ENCODE results near the gene RAB11FIP4. TPM values are rescaled to one million over a fixed set of nuclear protein-coding genes. Genes with fewer than 3 reads are reported as not detected.
"Not testable (repeated sequence)": the region's sequence is repeated elsewhere in the genome, so short reads cannot be mapped to it uniquely, and the experiment has no call there.

Gene RAB11FIP4
- total RNA-seq, 1 donor from 2014 or later = 32.4 TPM

GRCh38 chr17:31434727-31435050 is 43.2 kb downstream of the RAB11FIP4 start:
- H3K27me3 Mint-ChIP-seq = peaks cover 15% of the 10 kb centered on the region
- no peaks in the 10 kb centered on the region for H3K36me3 Mint-ChIP-seq
- H3K4me3 Mint-ChIP-seq = no peak overlapping the region
- H3K27ac Mint-ChIP-seq = no peak overlapping the region
- TF ChIP-seq CTCF (conservative IDR thresholded peaks at IDR 0.05) = no peak
- no peaks in the 10 kb centered on the region for H3K9me3 Mint-ChIP-seq
- H3K4me1 Mint-ChIP-seq (ENCODE audit: unreplicated experiment) = no peaks in the 10 kb centered on the region
- DNase-seq (ENCODE audit: extremely low spot score, unreplicated experiment) = no peak

GRCh38 chr17:31435581-31435980 is 44.1 kb downstream of the RAB11FIP4 start:
- no peaks in the 10 kb centered on the region for H3K4me1 Mint-ChIP-seq (ENCODE audit: unreplicated experiment)

GRCh38 chr17:31437720-31438400 is 46.4 kb downstream of the RAB11FIP4 start:
- no peak overlapping the region for H3K4me3 Mint-ChIP-seq
- no peaks in the 10 kb centered on the region for H3K36me3 Mint-ChIP-seq
- no peaks in the 10 kb centered on the region for H3K9me3 Mint-ChIP-seq
- no peak for TF ChIP-seq CTCF (conservative IDR thresholded peaks at IDR 0.05)
- DNase-seq (ENCODE audit: extremely low spot score, unreplicated experiment) = no peak
- H3K27ac Mint-ChIP-seq = no peak overlapping the region
- H3K27me3 Mint-ChIP-seq = peaks cover 11% of the 10 kb centered on the region
- H3K4me1 Mint-ChIP-seq (ENCODE audit: unreplicated experiment) = no peaks in the 10 kb centered on the region

More at GRCh38 chr17:31435581-31435980, 44.1 kb downstream of the RAB11FIP4 start:
- no peaks in the 10 kb centered on the region for H3K9me3 Mint-ChIP-seq
- no peaks in the 10 kb centered on the region for H3K36me3 Mint-ChIP-seq
- DNase-seq (ENCODE audit: extremely low spot score, unreplicated experiment) = no peak
- no peak for TF ChIP-seq CTCF (conservative IDR thresholded peaks at IDR 0.05)
- H3K27ac Mint-ChIP-seq = no peak overlapping the region
- H3K27me3 Mint-ChIP-seq = peaks cover 15% of the 10 kb centered on the region
- no peak overlapping the region for H3K4me3 Mint-ChIP-seq

- no peaks in the 10 kb centered on the region for H3K4me1 Mint-ChIP-seq (ENCODE audit: unreplicated experiment)
- H3K9me3 Mint-ChIP-seq = no peaks in the 10 kb centered on the region
- no peak overlapping the region for H3K27ac Mint-ChIP-seq
- no peak overlapping the region for H3K4me3 Mint-ChIP-seq
- H3K27me3 Mint-ChIP-seq = peaks cover 11% of the 10 kb centered on the region
- no peak for DNase-seq (ENCODE audit: extremely low spot score, unreplicated experiment)
- TF ChIP-seq CTCF (conservative IDR thresholded peaks at IDR 0.05) = no peak
- no peaks in the 10 kb centered on the region for H3K36me3 Mint-ChIP-seq
Measured at GRCh38 chr17:31439716-31440115, 48.2 kb downstream of the RAB11FIP4 start.

- TF ChIP-seq CTCF (conservative IDR thresholded peaks at IDR 0.05) = no peak
- no peak overlapping the region for H3K4me3 Mint-ChIP-seq
- H3K36me3 Mint-ChIP-seq = no peaks in the 10 kb centered on the region
Measured at GRCh38 chr17:31442276-31442675, 50.8 kb downstream of the RAB11FIP4 start.

GRCh38 chr17:31442856-31443255 is 51.4 kb downstream of the RAB11FIP4 start:
- H3K4me1 Mint-ChIP-seq (ENCODE audit: unreplicated experiment); H3K9me3 Mint-ChIP-seq; H3K36me3 Mint-ChIP-seq; H3K27ac Mint-ChIP-seq; H3K4me3 Mint-ChIP-seq; H3K27me3 Mint-ChIP-seq; DNase-seq (ENCODE audit: extremely low spot score, unreplicated experiment): not testable (repeated sequence)

More at GRCh38 chr17:31442276-31442675, 50.8 kb downstream of the RAB11FIP4 start:
- Mint-ChIP-seq H3K4me1 (ENCODE audit: unreplicated experiment) (peaks cover 4% of the 10 kb centered on the region), H3K27me3 (peaks cover 10% of the 10 kb centered on the region), H3K27ac (no peak overlapping the region), H3K9me3 (no peaks in the 10 kb centered on the region)
- DNase-seq (ENCODE audit: extremely low spot score, unreplicated experiment) = no peak
